Urinary bladder (tissue), 4 donors: ENCODE measurements around the gene KDSR. TPM values are rescaled to one million over a fixed set of nuclear protein-coding genes. Genes with fewer than 3 reads are reported as not detected.

Experiments used
- DNase-seq: peaks from one replicate; pipeline ENCODE4 v3.0.0-alpha.2; 2015; ENCODE audit errors: extremely low spot score
- H3K27ac ChIP-seq: one replicate; pipeline ENCODE4 v1.5.1; 2013; ENCODE audit warnings: low read depth, mild to moderate bottlenecking, moderate library complexity
- H3K36me3 ChIP-seq: one replicate; pipeline ENCODE4 v1.6.1; 2013; ENCODE audit warnings: mild to moderate bottlenecking, moderate library complexity; ENCODE audit not compliant: insufficient read depth
- H3K4me1 ChIP-seq: one replicate; pipeline ENCODE4 v1.6.1; 2013; ENCODE audit warnings: mild to moderate bottlenecking, moderate library complexity; ENCODE audit not compliant: insufficient read depth
- H3K4me3 ChIP-seq: one replicate; pipeline ENCODE4 v1.5.1; 2013; ENCODE audit warnings: low read depth, low read length
- WGBS: extraction: QIAGEN DNeasy Blood & Tissue Kit; methylation state at CpG from one replicate; pipeline ENCODE4 v1.1.7; 2013; 5-methylcytosine and 5-hydroxymethylcytosine counted together
- polyA plus RNA-seq: library from polyadenylated mRNA; stranded (reverse); fragments of 200-250 nt; gene quantifications from one replicate; pipeline ENCODE4 v1.2.3, GENCODE V29; 2013
- total RNA-seq: library from RNA; depleted of rRNA; stranded (reverse); fragments of >200 nt; gene quantifications from one replicate; pipeline ENCODE4 v1.2.3, GENCODE V29; 2014
- donor health status: healthy with polysubstance abuse.
- donor health status: healthy.

Gene KDSR, protein sequence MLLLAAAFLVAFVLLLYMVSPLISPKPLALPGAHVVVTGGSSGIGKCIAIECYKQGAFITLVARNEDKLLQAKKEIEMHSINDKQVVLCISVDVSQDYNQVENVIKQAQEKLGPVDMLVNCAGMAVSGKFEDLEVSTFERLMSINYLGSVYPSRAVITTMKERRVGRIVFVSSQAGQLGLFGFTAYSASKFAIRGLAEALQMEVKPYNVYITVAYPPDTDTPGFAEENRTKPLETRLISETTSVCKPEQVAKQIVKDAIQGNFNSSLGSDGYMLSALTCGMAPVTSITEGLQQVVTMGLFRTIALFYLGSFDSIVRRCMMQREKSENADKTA
- 35.8 TPM for total RNA-seq
- polyA plus RNA-seq: 47.7 TPM

DNA sequence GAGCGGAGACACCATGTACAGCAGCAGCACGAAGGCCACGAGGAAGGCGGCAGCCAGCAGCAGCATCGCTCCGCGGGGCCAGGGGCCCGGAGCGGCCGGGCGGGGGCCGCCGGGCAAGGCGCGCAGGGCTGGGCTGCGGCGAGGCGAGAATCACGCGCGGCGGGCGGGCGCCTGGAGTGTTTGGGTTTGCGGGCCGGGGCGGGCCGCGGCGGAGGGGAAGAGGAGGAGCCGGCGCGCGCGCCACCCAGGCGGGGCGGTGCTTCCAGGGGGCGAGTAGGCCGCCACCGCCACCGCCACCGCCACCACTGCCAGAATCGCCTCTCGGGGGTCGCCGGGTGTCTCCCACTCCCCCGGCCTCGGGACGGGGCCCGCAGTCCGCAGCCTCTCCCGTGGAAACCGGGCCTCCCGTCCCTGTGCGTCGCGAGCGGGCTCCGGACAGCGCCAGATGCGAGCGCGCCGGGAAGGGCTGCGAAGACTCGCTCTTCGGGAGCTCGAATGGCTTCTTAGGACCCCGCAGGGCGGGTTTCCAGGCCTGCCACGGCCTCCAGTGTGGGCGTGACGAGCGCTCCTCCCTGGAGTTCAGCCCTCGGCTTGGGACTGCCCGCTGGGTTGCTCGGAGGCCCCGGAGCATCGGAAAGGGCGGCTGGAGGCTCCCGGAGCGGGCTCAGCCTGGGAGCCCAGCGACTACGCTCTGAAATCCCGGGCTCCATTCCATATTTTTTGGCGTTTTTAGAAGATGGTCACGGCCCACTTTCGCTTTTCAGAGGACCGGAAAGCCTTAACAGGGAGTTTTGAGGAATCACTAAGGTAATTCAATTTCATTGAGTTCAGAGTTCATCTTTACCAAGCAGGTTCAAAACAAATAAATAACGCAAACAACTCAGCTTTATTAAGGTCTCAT, at the start of gene KDSR:
Gene KDSR, minus strand, starts transcription at position 154 of the 901 bp plus-strand sequence. Its CDS starts 88 bp downstream, at position 66.
- WGBS: under 1% methylated on average over 89 of the region's 90 CpGs
- peak within 1 kb of the TSS; percentile 99 for H3K27ac ChIP-seq
- H3K4me1 ChIP-seq: no peaks in the 10 kb centered on the region
- DNase-seq: peak; percentile 96
- peaks cover 3% of the 10 kb centered on the region for H3K36me3 ChIP-seq
- H3K4me3 ChIP-seq: peak within 1 kb of the TSS; percentile 95

GRCh38 chr18:63412953-63413352, 45.9 kb upstream of the KDSR start:
- Histone ChIP-seq H3K4me1 (no peaks in the 10 kb centered on the region), H3K36me3 (no peaks in the 10 kb centered on the region), H3K27ac (no peak overlapping the region), H3K4me3 (no peak overlapping the region)
- WGBS: 72% methylated on average over 4 of the region's 4 CpGs
- DNase-seq: no peak

DNA sequence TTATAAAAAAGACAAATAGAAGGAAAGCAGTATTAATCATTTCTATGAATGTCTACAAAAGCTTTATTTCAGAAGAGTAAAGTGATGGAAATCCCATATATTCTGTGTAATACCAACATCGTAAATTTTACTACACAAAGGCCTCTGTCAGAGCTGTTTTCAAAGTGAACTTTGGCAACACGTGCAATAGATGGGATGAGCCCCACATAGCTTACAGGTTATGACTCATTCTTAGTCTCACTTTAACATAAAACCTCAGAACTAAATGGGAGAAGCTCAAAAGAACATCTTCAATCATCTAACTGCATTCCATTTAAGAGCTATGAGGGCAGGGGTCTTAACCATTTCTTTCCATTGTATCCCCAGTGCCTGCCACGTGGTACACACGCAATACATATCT, 43.8 kb upstream of the KDSR start:
- no peak overlapping the region for H3K27ac ChIP-seq
- no peaks in the 10 kb centered on the region for H3K4me1 ChIP-seq
- H3K4me3 ChIP-seq: no peak overlapping the region
- 89% methylated on average over 4 of the region's 4 CpGs for WGBS
- H3K36me3 ChIP-seq: no peaks in the 10 kb centered on the region
- DNase-seq: no peak

DNA sequence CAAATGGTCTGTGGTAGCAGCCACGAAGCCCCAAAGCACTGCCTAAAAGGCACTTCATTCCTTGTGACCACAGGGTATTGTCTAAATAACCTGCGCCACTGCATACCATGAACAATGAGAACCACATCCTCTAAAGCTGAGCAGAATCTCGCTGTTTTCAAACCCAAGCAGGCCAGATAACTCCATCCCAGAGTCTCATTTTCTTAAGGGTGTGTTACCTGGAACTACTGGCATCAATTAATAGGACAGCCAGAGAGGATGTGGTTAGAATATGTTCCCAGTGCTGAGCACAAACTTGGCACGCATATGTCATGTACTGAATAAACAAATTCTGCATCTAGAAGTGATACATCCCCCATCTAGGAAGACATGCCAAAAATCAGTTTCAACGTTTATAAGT, 42.3 kb upstream of the KDSR start:
- 75% methylated on average over 5 of the region's 5 CpGs for WGBS

DNA sequence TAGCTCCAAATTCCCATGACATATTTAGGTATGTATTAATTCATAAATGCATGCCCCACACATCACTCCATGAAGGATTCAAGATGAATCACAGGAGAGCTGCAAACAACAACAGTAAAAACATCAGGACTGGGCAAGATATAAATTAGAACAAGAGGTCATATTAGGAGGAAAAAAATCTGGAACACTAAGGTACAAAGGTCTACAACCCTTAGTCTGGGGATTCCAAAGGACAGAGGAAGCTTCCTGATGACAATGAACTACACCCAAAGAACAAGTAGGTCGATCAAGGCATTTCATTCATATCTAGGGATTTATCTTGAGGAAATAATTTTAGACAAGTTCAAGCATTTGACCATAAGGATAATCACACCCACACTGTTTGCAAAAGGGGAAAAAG, 40.7 kb upstream of the KDSR start:
- H3K4me1 ChIP-seq: no peaks in the 10 kb centered on the region
- no peaks in the 10 kb centered on the region for H3K36me3 ChIP-seq
- 84% methylated on average over 1 of the region's 1 CpG for WGBS
- DNase-seq: no peak
- H3K27ac ChIP-seq: no peak overlapping the region
- no peak overlapping the region for H3K4me3 ChIP-seq

More for the DNA sequence above, 42.3 kb upstream of the KDSR start:
- Histone ChIP-seq H3K27ac (no peak overlapping the region), H3K4me1 (no peaks in the 10 kb centered on the region), H3K36me3 (no peaks in the 10 kb centered on the region), H3K4me3 (no peak overlapping the region)
- no peak for DNase-seq

DNA sequence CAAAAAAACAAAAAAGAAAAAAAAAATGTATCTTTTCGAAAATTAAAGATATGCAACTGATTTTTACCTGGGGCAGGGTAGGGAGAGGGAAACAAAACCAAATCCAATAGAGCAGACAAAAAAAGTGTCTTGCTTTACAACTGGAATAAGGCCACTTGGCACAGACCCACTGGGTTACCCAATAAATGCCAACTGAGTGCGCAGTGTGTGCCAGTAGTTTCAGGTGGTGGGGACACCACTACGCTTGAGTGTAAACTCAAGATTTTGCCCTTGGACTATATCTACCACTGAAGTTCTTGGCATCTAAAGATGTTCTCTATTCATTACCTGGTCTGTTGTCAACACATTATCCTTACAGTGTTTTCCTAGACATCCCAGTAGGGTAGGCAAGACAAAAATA, 39.0 kb upstream of the KDSR start:
- Histone ChIP-seq H3K4me1 (no peaks in the 10 kb centered on the region), H3K4me3 (no peak overlapping the region), H3K27ac (no peak overlapping the region), H3K36me3 (no peaks in the 10 kb centered on the region)
- DNase-seq: no peak
- whole genome bisulfite sequencing: 90% methylated on average over 3 of the region's 3 CpGs

GRCh38 chr18:63402246-63403162, 35.5 kb upstream of the KDSR start:
- Histone ChIP-seq H3K36me3 (peaks cover 5% of the 10 kb centered on the region), H3K4me3 (no peak overlapping the region), H3K4me1 (no peaks in the 10 kb centered on the region), H3K27ac (no peak overlapping the region)
- WGBS: 92% methylated on average over 8 of the region's 8 CpGs
- no peak for DNase-seq

GRCh38 chr18:63399300-63399699, 32.3 kb upstream of the KDSR start:
- DNase-seq: no peak
- Histone ChIP-seq H3K4me1 (no peaks in the 10 kb centered on the region), H3K4me3 (no peak overlapping the region), H3K36me3 (peaks cover 5% of the 10 kb centered on the region), H3K27ac (no peak overlapping the region)
- WGBS: 96% methylated on average over 3 of the region's 3 CpGs

DNA sequence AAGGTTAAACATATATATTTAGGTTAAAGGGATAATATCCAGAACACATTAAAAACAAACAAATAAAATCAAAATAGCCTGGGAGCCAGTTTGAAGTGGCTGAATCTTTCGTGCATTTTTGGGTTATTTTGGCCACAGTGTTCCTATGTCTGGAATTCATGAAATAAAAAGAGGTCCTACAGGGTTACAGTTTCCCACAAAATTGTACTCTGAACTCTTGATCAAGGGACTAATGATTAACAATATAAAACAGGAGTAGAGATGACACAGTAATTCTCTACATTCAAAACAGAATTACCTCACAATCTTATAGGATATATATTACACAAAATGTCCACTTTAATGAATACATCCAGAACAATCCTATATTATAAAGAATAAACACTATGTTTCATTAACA, 30.3 kb upstream of the KDSR start:
- Histone ChIP-seq H3K4me1 (no peaks in the 10 kb centered on the region), H3K36me3 (peaks cover 5% of the 10 kb centered on the region), H3K27ac (no peak overlapping the region), H3K4me3 (no peak overlapping the region)
- no peak for DNase-seq
- WGBS: 97% methylated on average over 1 of the region's 1 CpG

- DNase-seq: no peak
- peaks cover 5% of the 10 kb centered on the region for H3K36me3 ChIP-seq
- H3K4me3 ChIP-seq: no peak overlapping the region
- no peaks in the 10 kb centered on the region for H3K4me1 ChIP-seq
- H3K27ac ChIP-seq: no peak overlapping the region
- WGBS: 90% methylated on average over 1 of the region's 1 CpG
These were observed 28.5 kb upstream of the KDSR start for GRCh38 chr18:63395503-63395902.

- no peak for DNase-seq
- H3K27ac ChIP-seq: no peak overlapping the region
- H3K4me1 ChIP-seq: no peaks in the 10 kb centered on the region
- no peak overlapping the region for H3K4me3 ChIP-seq
- H3K36me3 ChIP-seq: peaks cover 5% of the 10 kb centered on the region
- WGBS: 88% methylated on average over 3 of the region's 3 CpGs
These were observed 27.9 kb upstream of the KDSR start for GRCh38 chr18:63394954-63395353.

- Histone ChIP-seq H3K27ac (no peak overlapping the region), H3K36me3 (no peaks in the 10 kb centered on the region), H3K4me3 (no peak overlapping the region), H3K4me1 (no peaks in the 10 kb centered on the region)
- DNase-seq: no peak
- 84% methylated on average over 4 of the region's 4 CpGs for WGBS
These were observed 20.9 kb upstream of the KDSR start for GRCh38 chr18:63387861-63388260.

DNA sequence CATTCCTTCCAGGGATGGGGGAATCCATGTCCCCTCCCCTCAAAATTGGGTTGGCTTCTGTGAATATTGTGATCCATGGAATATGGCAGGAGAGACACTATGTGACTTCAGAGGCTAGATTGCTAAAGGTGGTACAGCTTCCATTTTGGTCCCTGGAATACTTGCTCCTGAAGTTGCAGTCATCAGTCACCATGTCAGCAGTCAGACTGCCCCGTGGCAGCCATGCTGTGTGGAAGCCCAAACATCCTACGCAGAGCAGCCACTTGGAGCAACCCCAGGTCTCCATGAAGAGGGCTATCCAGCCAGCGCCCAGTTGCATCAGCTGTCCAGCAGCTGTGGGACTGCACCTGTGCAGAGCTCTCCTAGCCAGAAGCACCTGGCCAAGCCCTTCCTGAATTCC, 15.8 kb upstream of the KDSR start:
- Histone ChIP-seq H3K4me1 (no peaks in the 10 kb centered on the region), H3K36me3 (no peaks in the 10 kb centered on the region), H3K4me3 (no peak overlapping the region), H3K27ac (no peak overlapping the region)
- 64% methylated on average over 3 of the region's 3 CpGs for WGBS
- no peak for DNase-seq
